ENCODE data around the gene CAMK1G. TPM values are rescaled to one million over a fixed set of nuclear protein-coding genes. Genes with fewer than 3 reads are reported as not detected.

The CAMK1G gene
- total and polyA plus RNA-seq, 12 donors = 0.11 to 0.71 (median 0.21) TPM; not detected in 9

GRCh38 chr1:209609791-209610630 is 26.5 kb downstream of the CAMK1G start:
- H3K4me1 ChIP-seq = peaks cover 0 to 6% (median 0%) of the 10 kb centered on the region in 9 donors
- intact Hi-C loops (cut with DNase I) = no loop called here
- H3K36me3 ChIP-seq = no peaks in the 10 kb centered on the region
- ATAC-seq (no peak), DNase-seq (no peak)
- no peak for TF ChIP-seq CTCF (IDR thresholded peaks at IDR 0.05)
- no peaks in the 10 kb centered on the region for H3K9me3 ChIP-seq
- no peak overlapping the region for H3K27ac ChIP-seq
- no peaks in the 10 kb centered on the region for H3K27me3 ChIP-seq
- WGBS, 2 donors = 90 to 95% methylated on average over 8 of the region's 8 CpGs
- H3K4me3 ChIP-seq = no peak overlapping the region

GRCh38 chr1:209610631-209610905 is 27.1 kb downstream of the CAMK1G start:
- 91 to 95% methylated on average over 3 of the region's 3 CpGs for WGBS, 2 donors
- Histone ChIP-seq H3K27ac (no peak overlapping the region), H3K4me1 (peaks cover 0 to 6% (median 0%) of the 10 kb centered on the region in 9 donors), H3K9me3 (no peaks in the 10 kb centered on the region), H3K36me3 (no peaks in the 10 kb centered on the region), H3K4me3 (no peak overlapping the region), H3K27me3 (no peaks in the 10 kb centered on the region)
- ATAC-seq = no peak
- intact Hi-C loops (cut with DNase I) = no loop called here
- TF ChIP-seq CTCF (IDR thresholded peaks at IDR 0.05) = no peak
- DNase-seq = no peak

- H3K9me3 ChIP-seq = no peaks in the 10 kb centered on the region
- intact Hi-C loops (cut with DNase I) = no loop called here
- H3K27me3 ChIP-seq = no peaks in the 10 kb centered on the region
- WGBS, 2 donors = 89 to 94% methylated on average over 13 of the region's 13 CpGs
- DNase-seq (no peak), ATAC-seq (no peak)
- peaks cover 0 to 15% (median 8%) of the 10 kb centered on the region in 9 donors for H3K4me1 ChIP-seq
- no peak for TF ChIP-seq CTCF (IDR thresholded peaks at IDR 0.05)
- H3K27ac ChIP-seq = no peak overlapping the region
- no peaks in the 10 kb centered on the region for H3K36me3 ChIP-seq
- H3K4me3 ChIP-seq = no peak overlapping the region
Observed at GRCh38 chr1:209611771-209612570, 28.5 kb downstream of the CAMK1G start.

- H3K27me3 ChIP-seq = no peaks in the 10 kb centered on the region
- no peak overlapping the region for H3K27ac ChIP-seq
- no peak for TF ChIP-seq CTCF (IDR thresholded peaks at IDR 0.05)
- DNase-seq = no peak
- H3K4me1 ChIP-seq = peaks cover 0 to 23% (median 17%) of the 10 kb centered on the region in 9 donors
- 80 to 82% methylated on average over 12 of the region's 12 CpGs for WGBS, 2 donors
- H3K9me3 ChIP-seq = no peaks in the 10 kb centered on the region
- no peak overlapping the region for H3K4me3 ChIP-seq
- intact Hi-C loops (cut with DNase I) = no loop called here
- no peaks in the 10 kb centered on the region for H3K36me3 ChIP-seq
- ATAC-seq = no peak
Observed at GRCh38 chr1:209612646-209613399, 29.3 kb downstream of the CAMK1G start.

Data from heart right ventricle (tissue), 16 donors.